HG03571 (cell line): ENCODE data around the gene PPIF.
A peak's percentile ranks its signal among the peaks of the same experiment; 100 is the strongest.

Source experiments
- ATAC-seq: cut with Tn5 transposase; IDR thresholded peaks from one replicate; pipeline ENCODE4 v1.9.1; 2021; ENCODE audit not compliant: unreplicated experiment

PPIF gene

DNA sequence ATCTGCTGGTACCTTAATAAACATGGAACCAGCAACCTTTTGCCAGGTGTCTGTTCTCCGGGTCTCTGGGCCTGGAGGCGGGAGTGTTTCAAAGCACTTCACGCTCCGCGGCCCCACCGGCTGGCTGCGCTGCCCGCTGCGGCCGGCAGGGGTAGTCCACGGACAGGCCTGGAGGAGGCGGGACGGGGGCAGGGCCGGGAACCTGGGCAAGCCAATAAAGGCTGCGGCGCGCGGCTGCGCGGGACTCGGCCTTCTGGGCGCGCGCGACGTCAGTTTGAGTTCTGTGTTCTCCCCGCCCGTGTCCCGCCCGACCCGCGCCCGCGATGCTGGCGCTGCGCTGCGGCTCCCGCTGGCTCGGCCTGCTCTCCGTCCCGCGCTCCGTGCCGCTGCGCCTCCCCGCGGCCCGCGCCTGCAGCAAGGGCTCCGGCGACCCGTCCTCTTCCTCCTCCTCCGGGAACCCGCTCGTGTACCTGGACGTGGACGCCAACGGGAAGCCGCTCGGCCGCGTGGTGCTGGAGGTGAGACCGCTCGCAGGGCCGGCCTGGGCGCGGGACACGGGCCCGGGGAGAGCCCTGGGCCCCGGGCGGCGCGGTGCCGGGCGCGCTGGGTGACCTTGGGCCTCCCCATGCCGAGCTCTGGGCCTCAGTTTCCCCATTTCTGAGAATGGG, at the start of gene PPIF:
PPIF (plus strand) TSS at position 244 of the 668 bp plus-strand sequence; CDS start at position 324, 80 bp downstream.
- peak; percentile 78 for ATAC-seq

DNA sequence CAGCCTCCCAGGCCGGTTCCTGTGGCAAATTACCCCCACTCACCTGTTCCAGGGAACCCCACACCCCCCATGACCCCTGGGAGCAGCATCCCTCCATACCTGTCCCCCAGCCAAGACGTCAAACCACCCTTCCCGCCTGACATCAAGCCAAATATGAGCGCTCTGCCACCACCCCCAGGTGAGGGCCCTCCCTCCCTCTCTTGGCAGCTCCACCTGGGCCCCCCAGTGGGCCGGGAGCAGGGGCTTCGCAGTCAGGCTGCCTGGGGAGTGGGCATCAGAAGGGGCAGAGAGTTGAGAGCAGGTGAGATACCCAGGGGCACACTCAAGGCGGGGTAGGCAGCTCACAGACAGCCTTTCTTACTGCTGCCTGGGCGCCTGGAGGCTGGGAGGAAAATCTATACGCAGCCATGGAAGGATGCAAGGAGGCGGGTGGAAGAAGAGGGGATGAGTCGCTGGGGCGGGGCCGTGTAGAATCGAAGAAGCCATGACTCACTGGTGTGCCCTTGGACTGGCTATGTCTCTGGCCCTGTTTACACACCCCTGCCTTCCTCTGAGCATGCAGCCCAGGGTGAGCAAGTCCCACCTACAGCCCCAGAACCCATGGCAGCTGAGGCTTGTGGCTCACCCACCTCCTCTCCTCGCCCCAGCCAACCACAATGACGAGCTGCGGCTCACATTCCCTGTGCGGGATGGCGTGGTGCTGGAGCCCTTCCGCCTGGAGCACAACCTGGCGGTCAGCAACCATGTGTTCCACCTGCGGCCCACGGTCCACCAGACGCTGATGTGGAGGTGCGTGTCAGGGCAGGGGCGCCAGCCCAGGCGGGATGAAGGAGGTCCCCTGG, 48.6 kb upstream of the PPIF start:
- no peak for ATAC-seq

DNA sequence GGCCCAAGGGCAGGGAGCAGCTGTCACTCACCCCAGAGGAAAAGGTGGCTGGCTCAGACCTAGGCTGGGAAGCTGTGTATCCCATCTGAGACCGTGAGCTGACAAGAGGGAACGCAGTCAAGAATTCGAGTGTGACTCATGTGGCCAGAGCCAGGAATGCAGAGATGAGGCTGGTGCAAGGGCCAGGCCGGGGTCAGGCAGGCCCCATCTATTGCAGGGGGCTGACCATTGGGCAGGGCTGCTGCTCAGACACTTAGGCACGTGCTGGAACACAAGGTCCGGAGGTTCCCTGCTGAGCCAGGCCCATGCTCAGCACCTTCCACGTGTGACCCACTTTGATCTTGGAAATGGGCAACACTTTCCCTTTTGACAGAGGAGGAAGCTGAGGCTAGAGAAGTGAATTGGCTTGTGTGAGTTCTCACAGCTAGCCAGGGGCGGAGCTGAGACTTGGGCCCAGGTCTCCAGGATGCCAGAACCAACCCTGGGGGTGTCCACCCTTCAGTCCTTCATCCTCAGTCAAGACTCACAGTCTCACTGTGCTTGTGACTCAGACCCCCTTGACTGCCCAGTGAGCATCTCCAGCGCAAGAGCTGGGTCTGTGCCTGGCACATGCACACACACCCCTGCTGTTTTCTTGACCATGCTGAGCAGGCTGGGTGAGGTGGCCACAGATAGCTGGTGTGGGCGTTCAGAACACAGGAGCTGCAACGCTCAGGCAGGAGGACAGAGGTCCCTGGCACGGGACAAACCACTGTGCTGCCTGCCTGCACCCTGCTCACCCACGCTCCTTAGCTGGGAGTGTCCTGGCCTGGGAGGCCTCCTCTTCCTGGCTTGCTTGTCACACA, 47.6 kb upstream of the PPIF start:
- no peak for ATAC-seq

DNA sequence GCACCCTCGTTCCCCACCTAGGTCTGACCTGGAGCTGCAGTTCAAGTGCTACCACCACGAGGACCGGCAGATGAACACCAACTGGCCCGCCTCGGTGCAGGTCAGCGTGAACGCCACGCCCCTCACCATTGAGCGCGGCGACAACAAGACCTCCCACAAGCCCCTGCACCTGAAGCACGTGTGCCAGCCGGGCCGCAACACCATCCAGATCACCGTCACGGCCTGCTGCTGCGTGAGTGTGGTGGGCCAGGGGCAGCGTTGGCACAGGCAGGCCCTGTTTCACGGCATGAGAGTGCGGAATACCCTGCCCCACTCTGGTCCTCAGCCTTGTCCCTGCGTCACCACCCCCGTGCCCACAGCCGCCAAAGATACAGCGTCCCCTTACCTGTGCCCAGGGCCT, 46.6 kb upstream of the PPIF start:
- ATAC-seq = no peak

DNA sequence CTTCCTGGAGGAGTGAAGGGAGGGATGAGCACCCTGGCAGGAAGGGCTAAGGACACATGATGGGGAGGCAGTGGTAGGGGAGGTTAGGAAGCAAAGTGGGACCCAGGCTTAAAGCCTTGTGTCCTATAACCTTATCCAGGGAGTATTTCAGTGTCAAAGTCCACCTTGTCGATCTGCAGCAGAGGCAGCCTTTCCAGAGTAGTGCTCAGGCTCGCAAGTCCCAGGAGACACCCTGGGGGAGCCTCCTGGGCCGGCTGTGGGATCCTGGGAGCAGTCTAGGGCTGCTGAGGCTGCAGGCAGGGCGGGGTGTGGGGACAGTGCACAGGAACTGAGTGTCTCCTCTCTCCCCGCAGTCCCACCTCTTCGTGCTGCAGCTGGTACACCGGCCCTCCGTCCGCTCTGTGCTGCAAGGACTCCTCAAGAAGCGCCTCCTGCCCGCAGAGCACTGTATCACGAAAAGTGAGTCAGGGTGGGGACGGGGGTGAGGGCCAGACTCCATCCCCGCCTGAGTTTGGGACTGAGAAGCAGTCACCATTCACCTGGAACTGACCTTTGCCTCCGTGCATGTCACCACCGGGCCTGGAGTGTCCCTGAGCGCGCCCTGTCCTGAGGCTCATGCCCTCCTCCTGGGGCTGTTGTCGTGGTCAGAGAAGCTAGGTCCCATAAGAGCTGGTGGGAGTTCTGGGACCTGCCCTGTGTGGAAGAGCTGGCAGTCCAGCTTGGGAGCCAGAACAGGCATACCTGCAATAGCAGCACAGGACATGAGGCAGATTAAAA, 45.3 kb upstream of the PPIF start:
- ATAC-seq = no peak

DNA sequence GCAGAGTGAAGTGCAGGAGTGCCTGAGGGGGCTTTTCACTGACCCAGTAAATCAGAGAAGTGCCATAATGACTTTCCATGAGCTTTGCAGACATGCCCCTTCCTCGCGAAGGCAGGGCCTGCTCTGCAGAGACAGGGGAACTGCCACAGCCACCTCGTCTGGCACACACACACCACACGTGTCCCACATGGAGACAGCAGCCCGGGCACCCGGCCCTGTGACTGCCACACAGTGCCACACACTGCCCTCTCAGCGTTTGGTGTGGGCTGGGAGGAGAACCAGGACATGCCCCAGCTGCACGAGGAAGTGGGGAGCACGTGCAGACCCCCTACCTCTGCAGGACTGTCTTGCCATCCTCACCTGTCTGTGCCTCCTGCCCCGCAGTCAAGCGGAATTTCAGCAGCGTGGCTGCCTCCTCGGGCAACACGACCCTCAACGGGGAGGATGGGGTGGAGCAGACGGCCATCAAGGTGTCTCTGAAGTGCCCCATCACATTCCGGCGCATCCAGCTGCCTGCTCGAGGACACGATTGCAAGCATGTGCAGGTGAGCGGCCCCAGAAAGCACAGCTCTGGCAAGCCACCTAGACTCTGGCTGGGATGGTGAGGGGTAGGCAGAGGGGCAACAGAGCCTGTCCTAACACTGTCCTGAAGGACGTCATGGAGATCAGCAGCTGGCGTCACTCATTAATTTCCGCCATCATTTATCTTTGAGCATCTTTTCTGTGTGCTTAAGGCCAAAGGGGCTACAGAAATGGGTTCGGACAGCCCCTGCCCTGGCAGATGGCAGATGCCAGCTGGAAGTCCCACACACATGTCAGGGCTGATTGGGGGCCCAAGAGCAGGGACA, 43.4 kb upstream of the PPIF start:
- no peak for ATAC-seq

DNA sequence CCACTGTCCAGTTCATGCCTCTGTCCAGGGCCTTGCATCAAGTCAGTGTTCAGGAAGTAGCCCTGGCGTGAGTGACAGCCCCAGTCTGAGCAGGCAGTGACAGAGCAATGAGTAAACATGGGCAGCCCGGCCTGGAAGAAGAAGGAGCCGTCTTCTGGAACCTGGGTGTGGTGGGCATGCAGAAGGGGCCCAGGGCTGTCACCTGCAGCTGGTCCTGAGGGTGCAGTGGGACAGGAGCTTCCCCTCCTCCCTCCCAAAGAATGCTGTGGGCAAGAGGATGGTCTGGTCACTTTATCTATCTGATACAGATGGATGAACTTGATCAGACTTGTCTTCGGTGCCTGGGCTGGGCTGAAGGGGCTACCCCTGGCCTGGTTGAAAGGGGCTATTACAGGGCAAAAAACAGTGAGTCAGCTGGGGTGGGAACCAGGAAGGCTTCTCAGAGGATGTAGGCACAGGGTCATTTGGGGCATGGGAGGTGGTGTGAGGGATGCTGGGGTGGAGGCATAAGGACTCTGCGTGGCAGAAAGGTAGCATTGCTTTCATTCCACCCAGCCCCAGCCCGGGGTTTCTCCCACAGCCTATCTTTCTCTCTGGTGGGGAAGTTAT, 42.7 kb upstream of the PPIF start:
- no peak for ATAC-seq

DNA sequence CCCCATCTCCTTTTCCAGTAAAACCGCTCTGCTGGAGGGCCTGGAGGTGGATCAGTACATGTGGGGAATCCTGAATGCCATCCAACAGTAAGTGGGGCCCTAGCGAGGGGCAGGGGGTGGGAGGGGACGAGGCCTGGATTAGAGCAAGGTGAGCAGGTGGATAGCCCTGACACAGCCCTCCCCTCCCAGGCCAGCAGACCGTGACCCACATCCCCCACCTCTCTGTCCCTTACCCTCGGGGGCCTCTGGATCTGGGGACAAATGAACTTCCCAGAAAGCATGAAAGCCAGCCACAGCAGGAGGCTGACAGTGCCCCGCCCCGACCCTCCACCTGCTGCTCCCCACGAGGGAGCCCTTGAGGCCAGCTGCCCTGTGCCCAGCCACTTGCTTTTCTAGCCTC, 41.8 kb upstream of the PPIF start:
- ATAC-seq = no peak

DNA sequence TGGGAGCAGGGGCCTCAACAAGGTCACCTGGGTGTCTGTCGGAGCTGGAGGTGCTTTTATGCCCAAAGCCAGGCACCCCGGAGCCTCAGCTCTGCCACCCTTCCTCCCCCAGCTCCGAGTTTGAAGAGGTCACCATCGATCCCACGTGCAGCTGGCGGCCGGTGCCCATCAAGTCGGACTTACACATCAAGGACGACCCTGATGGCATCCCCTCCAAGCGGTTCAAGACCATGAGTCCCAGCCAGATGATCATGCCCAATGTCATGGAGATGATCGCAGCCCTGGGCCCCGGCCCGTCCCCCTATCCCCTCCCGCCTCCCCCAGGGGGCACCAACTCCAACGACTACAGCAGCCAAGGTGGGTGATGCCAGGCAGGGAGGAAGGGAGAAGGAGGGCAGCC, 41.3 kb upstream of the PPIF start:
- ATAC-seq = no peak

DNA sequence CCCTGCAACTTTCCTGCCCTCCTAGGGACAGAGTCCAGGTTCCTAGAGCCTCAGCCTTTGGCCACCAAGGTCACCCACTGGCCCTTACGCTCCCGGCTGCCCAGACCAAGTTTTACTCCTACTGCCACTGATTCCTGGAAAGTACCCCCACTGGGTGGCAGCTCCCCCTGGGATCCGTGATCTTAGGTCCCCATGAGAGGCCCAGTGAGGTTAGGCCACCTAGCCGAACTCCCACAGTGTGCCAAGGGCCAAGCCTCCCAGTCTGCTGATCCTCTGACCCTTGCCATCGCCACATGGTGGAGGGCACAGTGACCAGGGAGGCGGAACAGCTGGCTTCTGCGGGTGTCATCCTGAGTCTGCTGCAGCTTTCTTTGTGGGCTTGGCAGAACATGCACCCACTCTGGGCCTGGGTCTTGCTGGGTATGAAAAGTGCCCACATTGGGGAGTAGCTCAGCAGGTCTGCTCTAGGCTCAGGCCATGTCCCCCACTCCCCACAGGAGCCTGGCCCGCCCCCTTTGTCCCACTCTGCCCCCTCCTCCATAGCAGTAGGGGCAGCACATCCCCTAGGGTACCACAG, 40.5 kb upstream of the PPIF start:
- ATAC-seq = no peak

DNA sequence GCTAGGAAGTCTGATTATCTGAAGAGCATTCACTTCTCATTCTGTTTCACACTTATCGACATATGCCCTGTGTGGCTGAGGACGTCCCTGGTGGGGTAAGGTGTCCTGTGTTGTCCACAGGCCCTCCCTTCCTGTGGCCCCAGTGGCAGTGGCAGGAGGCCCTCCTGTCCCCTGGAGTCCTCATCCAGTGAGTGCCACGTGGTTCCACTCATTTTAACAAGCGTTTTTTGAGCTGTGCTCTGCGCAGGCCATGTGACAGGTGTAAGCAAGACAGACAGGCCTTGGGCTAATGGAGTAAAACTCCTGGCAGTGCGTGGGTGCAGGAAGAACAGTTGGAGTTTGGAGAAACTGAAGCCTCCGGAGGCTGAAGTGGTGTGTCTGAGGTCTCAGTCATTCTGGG, 39.3 kb upstream of the PPIF start:
- ATAC-seq = no peak

DNA sequence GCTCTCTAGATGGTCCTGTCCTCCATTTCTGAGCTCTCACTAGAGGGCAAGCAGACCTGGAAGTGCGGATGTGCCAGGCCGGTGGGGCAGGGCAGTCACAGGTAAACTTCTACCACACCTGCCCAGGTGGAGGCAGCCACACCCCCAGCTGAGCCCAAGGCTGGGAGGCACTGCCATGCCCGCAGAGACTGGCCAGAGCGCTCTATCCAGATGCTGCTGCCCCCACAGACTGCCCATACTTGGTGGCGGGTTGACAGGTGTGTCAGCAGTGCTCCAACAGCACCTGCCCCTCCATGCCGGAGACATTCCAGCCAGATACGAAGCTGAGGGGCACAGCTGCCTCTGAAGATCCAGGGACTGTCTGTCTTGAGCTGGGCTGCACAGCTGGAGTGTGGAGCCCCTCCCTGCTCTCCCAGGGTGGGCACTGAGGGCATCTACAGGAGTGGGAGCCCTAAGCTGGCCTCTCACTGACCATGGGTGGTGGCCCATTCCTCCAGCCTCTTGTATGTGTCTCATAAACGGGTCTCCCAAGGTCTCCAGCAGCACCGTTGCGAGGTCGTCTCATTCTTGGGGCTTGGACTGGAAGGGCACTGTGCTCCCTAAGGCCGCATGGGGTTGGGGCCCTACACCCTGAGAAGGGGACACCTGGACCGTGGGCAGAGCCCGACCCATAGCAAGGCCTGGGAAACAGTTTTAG, 38.2 kb upstream of the PPIF start:
- ATAC-seq = no peak

DNA sequence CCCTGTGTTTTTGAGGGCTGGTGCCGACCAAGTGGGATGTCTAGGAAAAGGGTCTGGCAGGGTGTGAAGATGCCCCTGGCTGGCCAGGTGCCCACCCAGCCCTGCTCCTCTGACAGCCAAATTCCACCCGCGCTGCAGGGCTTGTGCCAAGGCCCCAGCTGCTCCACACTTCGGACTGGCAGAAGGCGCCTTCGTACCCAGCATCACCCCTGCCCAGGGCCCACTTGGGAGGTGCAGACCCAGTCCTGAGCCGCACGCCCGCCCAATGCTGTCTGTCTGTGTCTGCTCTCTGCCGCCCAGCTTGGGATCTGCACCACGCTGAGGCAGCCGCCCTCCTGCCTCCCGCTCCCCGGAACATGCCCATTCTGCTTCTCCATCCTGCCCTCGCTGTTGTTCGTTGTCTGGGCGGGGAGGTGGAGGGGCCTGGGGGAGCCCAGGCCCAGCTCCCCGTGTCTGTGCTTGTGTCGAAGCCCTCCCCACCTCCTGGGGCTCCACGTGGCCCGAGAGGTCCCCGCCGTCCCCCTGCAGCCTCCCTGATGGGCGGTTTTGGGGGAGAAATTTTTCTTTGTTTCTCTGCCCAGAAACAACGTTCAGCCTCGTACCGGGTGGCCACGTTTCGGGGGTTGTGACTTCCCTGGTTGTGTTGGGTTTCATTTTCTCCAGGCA, 36.9 kb upstream of the PPIF start:
- ATAC-seq = no peak

DNA sequence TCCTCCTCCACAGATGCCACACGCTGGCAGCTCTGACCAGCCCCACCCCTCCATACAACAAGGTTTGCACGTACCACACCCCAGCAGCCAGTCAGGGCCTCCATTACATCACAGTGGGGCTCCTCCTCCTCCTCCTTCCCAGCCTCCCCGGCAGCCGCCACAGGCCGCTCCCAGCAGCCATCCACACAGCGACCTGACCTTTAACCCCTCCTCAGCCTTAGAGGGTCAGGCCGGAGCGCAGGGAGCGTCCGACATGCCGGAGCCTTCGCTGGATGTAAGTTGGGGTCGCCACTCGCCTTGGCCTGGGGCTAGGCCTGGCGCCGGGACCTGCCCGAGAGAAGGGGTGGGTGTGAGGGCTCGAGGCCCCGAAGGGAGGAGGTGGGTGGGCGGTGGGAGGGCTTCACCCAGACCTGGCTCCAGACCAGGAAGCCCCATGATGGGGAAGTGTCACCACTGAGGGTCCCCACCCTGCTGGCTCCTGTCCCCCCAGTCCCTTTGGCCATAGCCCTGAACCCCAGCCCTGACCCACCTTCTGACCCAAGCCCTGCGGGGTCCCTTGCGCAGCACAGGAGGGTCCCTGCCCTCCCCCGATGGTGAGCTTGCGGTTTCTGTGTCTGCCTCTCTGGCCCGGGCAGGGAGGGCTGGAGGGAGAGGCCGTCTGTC, 36.2 kb upstream of the PPIF start:
- ATAC-seq = no peak

DNA sequence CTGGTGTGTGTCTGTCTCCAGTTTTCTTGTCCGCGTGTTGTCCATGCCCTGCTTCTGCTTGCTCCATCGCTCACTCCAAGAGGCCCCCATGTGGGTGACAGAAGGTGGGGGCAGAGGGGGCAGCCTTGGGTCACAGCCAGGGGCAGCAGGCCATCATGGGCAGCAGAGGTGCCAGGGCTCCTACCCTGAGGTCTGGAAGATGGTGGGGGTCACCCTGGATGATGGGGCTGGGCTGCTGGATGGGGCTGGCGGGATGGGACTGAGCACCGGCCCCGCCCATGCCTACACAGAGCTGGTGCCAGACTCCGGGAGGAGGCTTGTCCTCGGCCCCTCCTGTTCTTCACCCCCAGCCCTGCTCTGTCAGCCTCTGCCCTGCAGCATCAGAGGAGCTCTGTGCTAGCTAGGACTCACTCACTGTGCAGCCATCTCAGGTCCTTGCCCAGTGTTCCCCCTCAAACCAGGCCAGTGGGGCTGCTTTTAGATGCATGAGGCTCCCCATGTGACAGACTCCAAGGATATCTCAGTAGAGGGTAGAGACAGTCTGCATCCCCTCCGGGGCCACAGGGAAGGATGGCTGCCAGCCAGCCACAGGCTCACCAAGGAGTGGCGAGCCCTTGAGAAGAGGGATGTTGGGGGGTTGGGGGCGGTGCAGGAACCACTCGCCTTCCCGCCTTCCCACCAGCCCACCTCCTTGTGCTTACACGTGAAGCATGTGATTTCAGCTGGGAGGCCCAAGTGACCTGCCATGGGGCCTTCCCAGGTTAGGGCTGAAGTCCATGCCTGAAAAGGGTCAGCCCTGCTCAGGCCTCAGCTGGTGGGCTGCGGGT, 35.5 kb upstream of the PPIF start:
- ATAC-seq = no peak

DNA sequence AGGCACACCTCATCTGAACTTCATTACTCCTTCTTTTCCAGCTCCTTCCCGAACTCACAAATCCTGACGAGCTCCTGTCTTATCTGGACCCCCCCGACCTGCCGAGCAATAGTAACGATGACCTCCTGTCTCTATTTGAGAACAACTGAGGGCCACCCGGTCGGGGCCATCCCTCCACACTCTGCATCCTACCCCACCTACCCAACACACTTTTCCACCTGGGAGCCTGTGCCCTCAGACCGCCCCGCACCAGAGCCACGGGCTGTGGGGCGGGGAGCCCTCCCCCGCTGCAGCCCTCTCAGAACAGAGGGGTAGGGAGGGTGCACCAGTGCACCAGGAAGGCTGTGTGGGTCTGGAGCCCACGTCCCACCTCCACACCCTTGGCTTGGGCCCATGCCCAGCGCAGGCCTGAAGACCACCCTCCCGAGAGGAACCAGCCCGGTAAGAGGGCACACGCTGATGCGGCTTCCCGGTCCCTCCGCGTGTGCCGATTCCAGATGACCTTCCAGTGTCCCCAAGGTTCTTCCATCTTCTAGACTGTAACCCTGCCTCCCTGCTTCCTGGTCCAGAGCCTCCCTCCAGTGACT, 34.6 kb upstream of the PPIF start:
- ATAC-seq = no peak
